ENCODE data around the gene DEFB113. TPM values are rescaled to one million over a fixed set of nuclear protein-coding genes. Genes with fewer than 3 reads are reported as not detected.

Gene DEFB113
- total RNA-seq, 1 experiment from 2014 or later = not detected

DNA sequence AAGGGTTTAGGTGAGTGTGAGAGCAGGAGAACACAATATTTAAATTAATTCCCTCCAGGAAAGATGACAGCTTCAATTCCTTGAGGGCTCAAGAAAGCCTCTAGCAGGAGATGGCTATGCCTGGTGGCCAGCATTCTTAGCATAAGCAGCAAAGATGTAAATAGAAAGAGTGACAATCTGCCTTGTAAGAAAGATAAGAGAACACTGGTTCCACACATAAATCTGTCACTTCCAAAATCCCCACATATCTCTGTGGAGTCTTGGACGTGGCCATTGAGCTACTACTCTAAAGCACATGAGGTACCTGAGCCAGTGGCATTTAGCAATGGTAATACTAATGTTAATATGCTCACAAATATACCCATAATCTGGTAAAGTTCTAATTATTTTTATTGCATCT, 34.7 kb downstream of the DEFB113 start:
- Histone ChIP-seq H2BK12ac (ENCODE audit: insufficient read length, low read depth, low read length) (no peak overlapping the region), H2AFZ (ENCODE audit: low read length) (no peak overlapping the region), H3K14ac (ENCODE audit: insufficient read depth, low read length) (no peak overlapping the region), H3K9ac (ENCODE audit: extremely low read depth, insufficient read length, low read length) (no peak overlapping the region), H3K18ac (ENCODE audit: insufficient read length, low read depth, low read length) (no peak overlapping the region), H3K4ac (ENCODE audit: low read depth, low read length) (no peak overlapping the region), H4K20me1 (ENCODE audit: control insufficient read depth, insufficient read depth, insufficient read length) (no peaks in the 10 kb centered on the region), H3K23ac (ENCODE audit: insufficient read length, low read depth, low read length) (no peak overlapping the region), H3K27me3 (ENCODE audit: insufficient read depth, low read length) (no peaks in the 10 kb centered on the region), H2BK5ac (ENCODE audit: insufficient read length, low read length) (no peak overlapping the region), H3T11ph (ENCODE audit: low read length) (no peak overlapping the region), H2BK120ac (ENCODE audit: low read depth, low read length, poor library complexity, severe bottlenecking) (no peak overlapping the region), H3K79me1 (ENCODE audit: insufficient read depth, low read depth, low read length, poor library complexity, severe bottlenecking) (no peaks in the 10 kb centered on the region), H2BK20ac (ENCODE audit: low read depth, low read length, poor library complexity, severe bottlenecking) (no peak overlapping the region), H4K91ac (ENCODE audit: insufficient read length, low read depth, low read length) (no peak overlapping the region), H3K79me2 (ENCODE audit: insufficient read depth, low read length) (no peaks in the 10 kb centered on the region), H3K56ac (ENCODE audit: insufficient read length, low read depth, low read length) (no peak overlapping the region), H4K8ac (replicated peaks; ENCODE audit: insufficient read length, low read depth, low read length) (no peak overlapping the region), H3K4me1 (ENCODE audit: insufficient read depth, low read length) (no peaks in the 10 kb centered on the region), H2BK15ac (ENCODE audit: low read depth, low read length) (no peak overlapping the region), H3K23me2 (ENCODE audit: insufficient read length, low read depth, low read length, poor library complexity, severe bottlenecking) (no peaks in the 10 kb centered on the region), H2AK5ac (ENCODE audit: insufficient read length, low read length) (no peak overlapping the region), H3K9me3 (ENCODE audit: control insufficient read depth, low read depth, low read length) (no peaks in the 10 kb centered on the region), H3K4me2 (ENCODE audit: insufficient read depth, insufficient read length, low read length) (no peak overlapping the region), H4K5ac (ENCODE audit: insufficient read length, low read depth, low read length) (no peak overlapping the region), H3K27ac (ENCODE audit: insufficient read length, low read depth, low read length) (no peak overlapping the region)
- H3K27ac Mint-ChIP-seq = no peak overlapping the region
- no peaks in the 10 kb centered on the region for H3K27me3 Mint-ChIP-seq (ENCODE audit: low read depth)
- H3K4me1 Mint-ChIP-seq = no peaks in the 10 kb centered on the region
- WGBS (ENCODE audit: extremely low coverage, insufficient read length, low lambda C conversion rate) = no CpG with 5 or more reads among the region's 1 CpG
- DNase-seq = no peak
- no peaks in the 10 kb centered on the region for H3K9me3 Mint-ChIP-seq
- H3K4me3 Mint-ChIP-seq = no peak overlapping the region
- TF ChIP-seq, protein P1, sequence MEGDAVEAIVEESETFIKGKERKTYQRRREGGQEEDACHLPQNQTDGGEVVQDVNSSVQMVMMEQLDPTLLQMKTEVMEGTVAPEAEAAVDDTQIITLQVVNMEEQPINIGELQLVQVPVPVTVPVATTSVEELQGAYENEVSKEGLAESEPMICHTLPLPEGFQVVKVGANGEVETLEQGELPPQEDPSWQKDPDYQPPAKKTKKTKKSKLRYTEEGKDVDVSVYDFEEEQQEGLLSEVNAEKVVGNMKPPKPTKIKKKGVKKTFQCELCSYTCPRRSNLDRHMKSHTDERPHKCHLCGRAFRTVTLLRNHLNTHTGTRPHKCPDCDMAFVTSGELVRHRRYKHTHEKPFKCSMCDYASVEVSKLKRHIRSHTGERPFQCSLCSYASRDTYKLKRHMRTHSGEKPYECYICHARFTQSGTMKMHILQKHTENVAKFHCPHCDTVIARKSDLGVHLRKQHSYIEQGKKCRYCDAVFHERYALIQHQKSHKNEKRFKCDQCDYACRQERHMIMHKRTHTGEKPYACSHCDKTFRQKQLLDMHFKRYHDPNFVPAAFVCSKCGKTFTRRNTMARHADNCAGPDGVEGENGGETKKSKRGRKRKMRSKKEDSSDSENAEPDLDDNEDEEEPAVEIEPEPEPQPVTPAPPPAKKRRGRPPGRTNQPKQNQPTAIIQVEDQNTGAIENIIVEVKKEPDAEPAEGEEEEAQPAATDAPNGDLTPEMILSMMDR (conservative IDR thresholded peaks at IDR 0.05) = no peak
- H3K36me3 Mint-ChIP-seq (ENCODE audit: insufficient read depth in 1 of 3, low read depth in 3 of 3) = no peaks in the 10 kb centered on the region
